K562 (cell line): ENCODE results near the gene DDX23. TPM values are rescaled to one million over a fixed set of nuclear protein-coding genes. Genes with fewer than 3 reads are reported as not detected.

ENCODE experiments used
- HNRNPH1 ChIP-seq: fragments of 200-400 bp; formaldehyde crosslinking; optimal IDR thresholded peaks from 2 replicates; pipeline ENCODE3; 2017; ENCODE audit warnings: low read depth, mild to moderate bottlenecking, low read length, moderate library complexity
- HNRNPL ChIP-seq: fragments of 200-400 bp; formaldehyde crosslinking; IDR thresholded peaks from 2 replicates; pipeline ENCODE4 v1.6.1; 2017; ENCODE audit warnings: low read depth, mild to moderate bottlenecking, low read length
- JUN ChIP-seq, 2 experiments: sonication (generic) in 1 of 2; formaldehyde crosslinking in 1 of 2; IDR thresholded peaks; 2 replicates each; pipeline versions ENCODE4 v1.6.1 to v1.8.0; 2012 to 2022; ENCODE audit warnings: borderline replicate concordance in 2 of 2, mild to moderate bottlenecking in 2 of 2, improper control_type of control experiment in 1 of 2, low read depth in 1 of 2, low read length in 1 of 2, missing genetic modification reagents in 1 of 2
- KLF13 ChIP-seq: fragments of 450-650 bp; IDR thresholded peaks from 2 replicates; pipeline ENCODE4 v1.6.1; 2016; ENCODE audit warnings: missing genetic modification characterization, low read depth, mild to moderate bottlenecking, missing compliant biosample characterization, moderate library complexity, borderline replicate concordance
- NFE2 ChIP-seq: IDR thresholded peaks from 2 replicates; pipeline ENCODE4 v1.6.1; 2014; ENCODE audit warnings: antibody characterized with exemption, low read depth
- NFXL1 ChIP-seq: fragments of 450-650 bp; formaldehyde crosslinking; IDR thresholded peaks from 2 replicates; pipeline ENCODE4 v1.4.0; 2021; ENCODE audit warnings: mild to moderate bottlenecking
- NR4A1 ChIP-seq, 2 experiments: fragments of 250-450 bp in 1 of 2; fragments of 450-650 bp in 1 of 2; sonication (Bioruptor Pico) in 1 of 2; IDR thresholded peaks; 2 replicates each; pipeline versions ENCODE4 v1.4.0 to v1.6.1; 2016 to 2020; ENCODE audit warnings: mild to moderate bottlenecking in 2 of 2, missing compliant biosample characterization in 1 of 2, missing genetic modification characterization in 1 of 2, moderate library complexity in 1 of 2
- POLR3A ChIP-seq: IDR thresholded peaks from 2 replicates; pipeline ENCODE4 v1.6.1; 2011; ENCODE audit warnings: borderline replicate concordance, mild to moderate bottlenecking, moderate library complexity; ENCODE audit not compliant: insufficient read length, insufficient read depth; ENCODE audit errors: extremely low read depth
- SAFB ChIP-seq: fragments of 200-400 bp; formaldehyde crosslinking; IDR thresholded peaks from 2 replicates; pipeline ENCODE4 v1.6.1; 2017; ENCODE audit warnings: low read depth, low read length, borderline replicate concordance
- SNIP1 ChIP-seq: fragments of 450-650 bp; IDR thresholded peaks from 2 replicates; pipeline ENCODE4 v1.7.1; 2017; ENCODE audit warnings: low read depth, mild to moderate bottlenecking
- SREBF2 ChIP-seq: sonication (generic); formaldehyde crosslinking; IDR thresholded peaks from 2 replicates; pipeline ENCODE4 v1.4.0; 2020; ENCODE audit warnings: mild to moderate bottlenecking, missing genetic modification reagents
- TEAD2 ChIP-seq: fragments of 450-650 bp; IDR thresholded peaks from 2 replicates; pipeline ENCODE4 v1.6.1; 2016; ENCODE audit warnings: missing genetic modification characterization, control low read depth, missing compliant biosample characterization
- TRIM24 ChIP-seq, 2 experiments: fragments of 450-650 bp; IDR thresholded peaks; 2 replicates each; pipeline ENCODE4 v1.6.1; 2016
- ZKSCAN8 ChIP-seq: fragments of 200-800 bp; sonication (Bioruptor generic); IDR thresholded peaks from 2 replicates; pipeline ENCODE4 v1.6.1; 2016; ENCODE audit warnings: missing genetic modification characterization, missing compliant biosample characterization
- ZNF785 ChIP-seq: fragments of 250-450 bp; sonication (Bioruptor Pico); IDR thresholded peaks from 2 replicates; pipeline ENCODE4 v1.4.0; 2020; ENCODE audit warnings: mild to moderate bottlenecking
- polyA plus RNA-seq, 8 experiments: library from polyadenylated mRNA; depleted of rRNA in 4 of 8; stranded (reverse) in 5 of 8; unstranded in 3 of 8; fragments of >200 nt; fragmentation: Nextera tagmentation in 2 of 8; fragmentation: Illumina TruSeq in 1 of 8; extraction: Ambion mirVana in 2 of 8; extraction: Trizol in 1 of 8; gene quantifications; 2 replicates each; pipeline versions ENCODE4 v1.2.1 to v1.2.3, GENCODE V29; 2011 to 2014; ENCODE audit warnings: inconsistent platforms in 1 of 8, missing spikeins in 1 of 8
- total RNA-seq, 7 experiments: library from RNA; depleted of rRNA in 6 of 7; stranded (reverse); fragments of >200 nt in 6 of 7; fragmentation: Illumina TruSeq in 2 of 7; extraction: Trizol in 2 of 7; gene quantifications; 2 replicates each; pipeline versions ENCODE4 v1.2.1 to v1.2.3, GENCODE V29; 2011 to 2021; ENCODE audit warnings: low replicate concordance in 1 of 7
- TF ChIP-seq, protein P1 (sequence below), 3 experiments: fragments of 200-800 bp in 1 of 3; fragments of 250-450 bp in 1 of 3; fragments of 450-650 bp in 1 of 3; sonication (Bioruptor Pico) in 1 of 3; sonication (Bioruptor generic) in 1 of 3; formaldehyde crosslinking in 1 of 3; IDR thresholded peaks; 2 replicates each; pipeline versions ENCODE4 v1.6.1 to v1.8.0; 2016 to 2022; ENCODE audit warnings: mild to moderate bottlenecking in 2 of 3, missing genetic modification characterization in 2 of 3, missing compliant biosample characterization in 1 of 3, moderate library complexity in 1 of 3
- TF ChIP-seq, protein P2 (sequence below): fragments of 450-650 bp; IDR thresholded peaks from 2 replicates; pipeline ENCODE4 v1.6.1; 2017; ENCODE audit warnings: antibody characterized with exemption
- TF ChIP-seq, protein P3 (sequence below): fragments of 450-650 bp; IDR thresholded peaks from 2 replicates; pipeline ENCODE4 v1.6.1; 2014; ENCODE audit warnings: low read depth, mild to moderate bottlenecking, moderate library complexity, borderline replicate concordance

The DDX23 gene
- total and polyA plus RNA-seq, 9 of the 15 experiments (the other 6 are each of a cell fraction or from before 2014, with no cell fraction given) = 32.4 to 138 (median 104) TPM

DNA sequence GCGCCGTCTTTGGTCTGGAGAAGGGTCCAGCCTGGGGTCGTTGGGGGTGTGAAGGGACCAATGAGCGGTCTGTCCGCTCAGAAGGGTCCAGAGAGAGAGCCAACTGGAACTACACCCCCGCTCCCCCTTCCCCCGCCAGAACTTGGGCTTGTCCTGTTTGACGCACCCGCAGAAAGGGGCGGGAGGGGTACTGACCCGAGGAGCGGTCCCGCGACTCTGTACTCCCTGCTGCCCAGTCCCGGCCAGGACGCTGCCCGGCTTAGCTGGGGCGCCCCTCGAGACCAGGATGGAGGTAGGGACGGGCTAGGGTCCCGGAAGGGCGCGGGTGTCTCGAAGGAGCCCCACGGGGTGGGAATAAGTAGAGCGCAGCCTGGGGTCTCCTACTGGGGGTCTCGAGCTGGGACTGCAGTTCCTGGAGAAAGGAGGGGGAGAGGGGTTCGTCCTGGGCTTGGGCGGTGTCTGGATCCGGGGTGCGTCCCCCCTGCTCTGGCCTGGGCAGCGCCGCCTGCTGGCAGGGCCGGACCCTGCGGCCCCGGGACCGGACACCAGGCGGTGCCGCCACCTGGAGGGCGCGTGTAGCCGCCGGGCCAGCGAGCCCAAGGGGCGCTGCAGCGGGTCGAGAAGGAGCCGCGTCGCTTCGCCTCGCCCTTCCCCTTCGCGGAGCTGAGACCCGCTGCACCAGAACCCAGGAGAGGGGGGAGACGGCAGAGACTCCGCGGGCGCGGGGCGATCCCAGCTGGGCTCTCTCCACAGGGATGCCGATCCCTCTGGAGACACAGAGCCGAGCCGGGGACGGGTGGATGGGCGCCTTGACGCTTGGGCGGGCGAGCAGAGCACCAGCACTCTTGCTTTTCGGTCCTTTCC, 37.5 kb downstream of the DDX23 start (continued):
- peak; percentile 59; the same call in 1 of the 2 replicates for TF ChIP-seq SNIP1
- no peak for TF ChIP-seq HNRNPH1
- no peak for TF ChIP-seq ZNF785
- TF ChIP-seq TRIM24 (IDR thresholded peaks at IDR 0.05) = peak in 1 of 2 experiments; percentile 32; a peak in 1 of 4 replicates
- TF ChIP-seq POLR3A = no peak
- no peak for TF ChIP-seq NR4A1 (CRISPR knock-in tag; IDR thresholded peaks at IDR 0.05)
- TF ChIP-seq NR4A1 (tag; IDR thresholded peaks at IDR 0.05) = 0 out of 2 replicates have a peak, but pooled peaks have one; percentile 46
- TF ChIP-seq KLF13 (tag) = peak; percentile 43; the same call in 1 of the 2 replicates
- peak; percentile 83; the same call in 1 of the 2 replicates for TF ChIP-seq HNRNPL
- no peak for TF ChIP-seq ZKSCAN8
- TF ChIP-seq, protein P1, sequence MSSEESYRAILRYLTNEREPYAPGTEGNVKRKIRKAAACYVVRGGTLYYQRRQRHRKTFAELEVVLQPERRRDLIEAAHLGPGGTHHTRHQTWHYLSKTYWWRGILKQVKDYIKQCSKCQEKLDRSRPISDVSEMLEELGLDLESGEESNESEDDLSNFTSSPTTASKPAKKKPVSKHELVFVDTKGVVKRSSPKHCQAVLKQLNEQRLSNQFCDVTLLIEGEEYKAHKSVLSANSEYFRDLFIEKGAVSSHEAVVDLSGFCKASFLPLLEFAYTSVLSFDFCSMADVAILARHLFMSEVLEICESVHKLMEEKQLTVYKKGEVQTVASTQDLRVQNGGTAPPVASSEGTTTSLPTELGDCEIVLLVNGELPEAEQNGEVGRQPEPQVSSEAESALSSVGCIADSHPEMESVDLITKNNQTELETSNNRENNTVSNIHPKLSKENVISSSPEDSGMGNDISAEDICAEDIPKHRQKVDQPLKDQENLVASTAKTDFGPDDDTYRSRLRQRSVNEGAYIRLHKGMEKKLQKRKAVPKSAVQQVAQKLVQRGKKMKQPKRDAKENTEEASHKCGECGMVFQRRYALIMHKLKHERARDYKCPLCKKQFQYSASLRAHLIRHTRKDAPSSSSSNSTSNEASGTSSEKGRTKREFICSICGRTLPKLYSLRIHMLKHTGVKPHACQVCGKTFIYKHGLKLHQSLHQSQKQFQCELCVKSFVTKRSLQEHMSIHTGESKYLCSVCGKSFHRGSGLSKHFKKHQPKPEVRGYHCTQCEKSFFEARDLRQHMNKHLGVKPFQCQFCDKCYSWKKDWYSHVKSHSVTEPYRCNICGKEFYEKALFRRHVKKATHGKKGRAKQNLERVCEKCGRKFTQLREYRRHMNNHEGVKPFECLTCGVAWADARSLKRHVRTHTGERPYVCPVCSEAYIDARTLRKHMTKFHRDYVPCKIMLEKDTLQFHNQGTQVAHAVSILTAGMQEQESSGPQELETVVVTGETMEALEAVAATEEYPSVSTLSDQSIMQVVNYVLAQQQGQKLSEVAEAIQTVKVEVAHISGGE (CRISPR knock-in tag; IDR thresholded peaks at IDR 0.05) = 0 out of 6 replicates have a peak, but pooled peaks of 1 of the 3 experiments have one; percentile 8
- no peak for TF ChIP-seq TEAD2 (tag)
- TF ChIP-seq NFE2 = no peak
- TF ChIP-seq, protein P2, sequence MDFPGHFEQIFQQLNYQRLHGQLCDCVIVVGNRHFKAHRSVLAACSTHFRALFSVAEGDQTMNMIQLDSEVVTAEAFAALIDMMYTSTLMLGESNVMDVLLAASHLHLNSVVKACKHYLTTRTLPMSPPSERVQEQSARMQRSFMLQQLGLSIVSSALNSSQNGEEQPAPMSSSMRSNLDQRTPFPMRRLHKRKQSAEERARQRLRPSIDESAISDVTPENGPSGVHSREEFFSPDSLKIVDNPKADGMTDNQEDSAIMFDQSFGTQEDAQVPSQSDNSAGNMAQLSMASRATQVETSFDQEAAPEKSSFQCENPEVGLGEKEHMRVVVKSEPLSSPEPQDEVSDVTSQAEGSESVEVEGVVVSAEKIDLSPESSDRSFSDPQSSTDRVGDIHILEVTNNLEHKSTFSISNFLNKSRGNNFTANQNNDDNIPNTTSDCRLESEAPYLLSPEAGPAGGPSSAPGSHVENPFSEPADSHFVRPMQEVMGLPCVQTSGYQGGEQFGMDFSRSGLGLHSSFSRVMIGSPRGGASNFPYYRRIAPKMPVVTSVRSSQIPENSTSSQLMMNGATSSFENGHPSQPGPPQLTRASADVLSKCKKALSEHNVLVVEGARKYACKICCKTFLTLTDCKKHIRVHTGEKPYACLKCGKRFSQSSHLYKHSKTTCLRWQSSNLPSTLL = no peak
- no peak for TF ChIP-seq SREBF2 (CRISPR knock-in tag)
- TF ChIP-seq, protein P3, sequence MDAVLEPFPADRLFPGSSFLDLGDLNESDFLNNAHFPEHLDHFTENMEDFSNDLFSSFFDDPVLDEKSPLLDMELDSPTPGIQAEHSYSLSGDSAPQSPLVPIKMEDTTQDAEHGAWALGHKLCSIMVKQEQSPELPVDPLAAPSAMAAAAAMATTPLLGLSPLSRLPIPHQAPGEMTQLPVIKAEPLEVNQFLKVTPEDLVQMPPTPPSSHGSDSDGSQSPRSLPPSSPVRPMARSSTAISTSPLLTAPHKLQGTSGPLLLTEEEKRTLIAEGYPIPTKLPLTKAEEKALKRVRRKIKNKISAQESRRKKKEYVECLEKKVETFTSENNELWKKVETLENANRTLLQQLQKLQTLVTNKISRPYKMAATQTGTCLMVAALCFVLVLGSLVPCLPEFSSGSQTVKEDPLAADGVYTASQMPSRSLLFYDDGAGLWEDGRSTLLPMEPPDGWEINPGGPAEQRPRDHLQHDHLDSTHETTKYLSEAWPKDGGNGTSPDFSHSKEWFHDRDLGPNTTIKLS = 0 out of 2 replicates have a peak, but pooled peaks have one; percentile 37
- no peak for TF ChIP-seq SAFB
- TF ChIP-seq JUN (IDR thresholded peaks at IDR 0.05; ENCODE audit: borderline replicate concordance, low read depth, low read length) = peak; percentile 22; the same call in 1 of the 2 replicates
- peak; percentile 62; the same call in 1 of the 2 replicates for TF ChIP-seq JUN (CRISPR knock-in tag; IDR thresholded peaks at IDR 0.05; ENCODE audit: borderline replicate concordance)
- TF ChIP-seq NFXL1 (CRISPR knock-in tag) = no peak
